B cell (primary cell): ENCODE measurements around the gene KDM7A. TPM values are rescaled to one million over a fixed set of nuclear protein-coding genes. Genes with fewer than 3 reads are reported as not detected.

ENCODE experiments used
- ATAC-seq: fragments of 200-7000 bp; cut with Tn5 transposase; one replicate; pipeline ENCODE4 v1.10.0; 2021; ENCODE audit warnings: low read depth, mild to moderate bottlenecking, moderate number of reproducible peaks, moderate library complexity
- CTCF ChIA-PET: fragments of 350-600 bp; sonication (Branson Sonifier 250); formaldehyde crosslinking; loops from one replicate; lab custom pipeline; 2021; ENCODE audit warnings: antibody characterized with exemption, inconsistent platforms; lab: Charles Lee
- POLR2A ChIA-PET: fragments of 350-600 bp; sonication (Branson Sonifier 250); formaldehyde crosslinking; loops from one replicate; lab custom pipeline; 2021; ENCODE audit warnings: antibody characterized with exemption; lab: Charles Lee
- DNase-seq: peaks from one replicate; pipeline ENCODE4 v3.0.0; 2013
- H2AFZ ChIP-seq: 2 replicates; pipeline ENCODE4 v1.6.1; 2012; ENCODE audit warnings: mild to moderate bottlenecking, low read depth, low read length; ENCODE audit not compliant: insufficient read depth, poor library complexity, severe bottlenecking
- H3K27ac ChIP-seq, 2 donors: 1 replicate in 1 of 2; 2 replicates in 1 of 2; pipeline ENCODE4 v1.5.1; 2012 to 2013; ENCODE audit warnings: low read length in 2 of 2, mild to moderate bottlenecking in 2 of 2, moderate library complexity in 1 of 2
- H3K27me3 ChIP-seq, 4 experiments: fragments of 200-600 bp in 1 of 4; sonication (generic) in 1 of 4; replicated peaks in 1 of 4; 1 replicate in 2 of 4; 2 replicates in 2 of 4; pipeline versions ENCODE4 v1.6.1 to v1.7.0; 2013 to 2016; ENCODE audit warnings: low read length in 3 of 4, mild to moderate bottlenecking in 2 of 4, mixed read lengths in 1 of 4, moderate library complexity in 1 of 4; ENCODE audit not compliant: insufficient read depth in 4 of 4, control insufficient read depth in 3 of 4; ENCODE audit errors: control extremely low read depth in 1 of 4
- H3K36me3 ChIP-seq, 2 experiments: replicated peaks in 1 of 2; 1 replicate in 1 of 2; 2 replicates in 1 of 2; pipeline versions ENCODE4 v1.6.1 to v1.7.1; 2013; ENCODE audit warnings: low read length in 1 of 2; ENCODE audit not compliant: insufficient read depth in 2 of 2, control insufficient read depth in 1 of 2; ENCODE audit errors: control extremely low read depth in 1 of 2, extremely low read depth in 1 of 2
- H3K4me1 ChIP-seq, 2 donors: fragments of 200-600 bp in 1 of 2; sonication (generic) in 1 of 2; 1 replicate in 1 of 2; 2 replicates in 1 of 2; pipeline versions ENCODE4 v1.5.1 to v1.6.1; 2013 to 2017; ENCODE audit warnings: low read length in 2 of 2; ENCODE audit not compliant: control insufficient read depth in 2 of 2, insufficient read depth in 2 of 2
- H3K4me2 ChIP-seq: replicated peaks from 2 replicates; pipeline ENCODE3; 2012; ENCODE audit warnings: mild to moderate bottlenecking, low read depth, low read length; ENCODE audit not compliant: poor library complexity, severe bottlenecking
- H3K4me3 ChIP-seq, 5 experiments: fragments of 200-600 bp in 1 of 5; sonication (generic) in 1 of 5; 1 replicate in 3 of 5; 2 replicates in 2 of 5; pipeline versions ENCODE4 v1.5.1 to v1.7.0; 2011 to 2016; ENCODE audit warnings: low read length in 4 of 5, mild to moderate bottlenecking in 4 of 5, low read depth in 2 of 5, control low read depth in 1 of 5, moderate library complexity in 1 of 5; ENCODE audit not compliant: insufficient read depth in 1 of 5; ENCODE audit errors: control extremely low read depth in 1 of 5, extremely low read depth in 1 of 5
- H3K79me2 ChIP-seq: fragments of 200-600 bp; sonication (generic); one replicate; pipeline ENCODE4 v1.6.0; 2016; ENCODE audit warnings: low read length; ENCODE audit not compliant: control insufficient read depth, insufficient read depth
- H3K9ac ChIP-seq: fragments of 200-600 bp; sonication (generic); 2 replicates; pipeline ENCODE4 v1.6.1; 2017; ENCODE audit warnings: mild to moderate bottlenecking, low read length, moderate library complexity
- H3K9me3 ChIP-seq, 3 donors: one replicate each; pipeline versions ENCODE4 v1.6.1 to v1.7.1; 2013; ENCODE audit warnings: low read length in 2 of 3; ENCODE audit not compliant: control insufficient read depth in 2 of 3, insufficient read depth in 1 of 3; ENCODE audit errors: control extremely low read depth in 1 of 3
- H4K20me1 ChIP-seq: 2 replicates; pipeline ENCODE4 v1.6.0; 2012; ENCODE audit warnings: mild to moderate bottlenecking, low read length; ENCODE audit not compliant: insufficient read depth, control insufficient read depth, poor library complexity, severe bottlenecking
- H3K27ac Mint-ChIP-seq: one replicate; pipeline ENCODE4 v1.8.0; 2021; ENCODE audit warnings: mixed read lengths
- H3K27me3 Mint-ChIP-seq: one replicate; pipeline ENCODE4 v1.8.0; 2021; ENCODE audit warnings: mixed read lengths
- H3K4me1 Mint-ChIP-seq: one replicate; pipeline ENCODE4 v1.8.0; 2021; ENCODE audit warnings: mixed read lengths
- H3K4me3 Mint-ChIP-seq: one replicate; pipeline ENCODE4 v1.8.0; 2021; ENCODE audit warnings: mixed read lengths
- H3K9me3 Mint-ChIP-seq: one replicate; pipeline ENCODE4 v1.8.0; 2022; ENCODE audit warnings: mixed read lengths; ENCODE audit not compliant: insufficient read depth
- CTCF ChIP-seq: fragments of 200-600 bp; IDR thresholded peaks from one replicate; pipeline ENCODE4 v1.8.0; 2022; ENCODE audit warnings: antibody characterized with exemption, mild to moderate bottlenecking
- EZH2 ChIP-seq: IDR thresholded peaks from 2 replicates; pipeline ENCODE4 v1.6.1; 2012; ENCODE audit warnings: borderline replicate concordance, low read depth, mild to moderate bottlenecking, moderate library complexity, low read length; ENCODE audit not compliant: insufficient read depth, poor library complexity, severe bottlenecking
- WGBS: methylation state at CpG from one replicate; pipeline ENCODE4 v1.1.5; 2013; ENCODE audit warnings: missing lambda C conversion rate; ENCODE audit not compliant: insufficient coverage; 5-methylcytosine and 5-hydroxymethylcytosine counted together
- intact Hi-C: fragments of 100-400 bp; cut with micrococcal nuclease; formaldehyde crosslinking; loops from one replicate; pipeline ENCODE4 v1.10.0; 2022
- polyA plus RNA-seq: library from polyadenylated mRNA; depleted of rRNA; stranded (reverse); fragments of >200 nt; gene quantifications from 2 replicates; pipeline ENCODE4 v1.2.3, GENCODE V29; 2012
- total RNA-seq, 2 donors: library from RNA; stranded (reverse); fragments of 120-200 nt in 1 of 2; gene quantifications; 1 replicate in 1 of 2; 2 replicates in 1 of 2; pipeline versions ENCODE4 v1.2.3 to v1.2.4, GENCODE V29; 2013 to 2022

Gene KDM7A
- total and polyA plus RNA-seq, 2 donors (not counting 1 experiment from before 2014, with no cell fraction given) = 16.1 to 50.8 TPM

DNA sequence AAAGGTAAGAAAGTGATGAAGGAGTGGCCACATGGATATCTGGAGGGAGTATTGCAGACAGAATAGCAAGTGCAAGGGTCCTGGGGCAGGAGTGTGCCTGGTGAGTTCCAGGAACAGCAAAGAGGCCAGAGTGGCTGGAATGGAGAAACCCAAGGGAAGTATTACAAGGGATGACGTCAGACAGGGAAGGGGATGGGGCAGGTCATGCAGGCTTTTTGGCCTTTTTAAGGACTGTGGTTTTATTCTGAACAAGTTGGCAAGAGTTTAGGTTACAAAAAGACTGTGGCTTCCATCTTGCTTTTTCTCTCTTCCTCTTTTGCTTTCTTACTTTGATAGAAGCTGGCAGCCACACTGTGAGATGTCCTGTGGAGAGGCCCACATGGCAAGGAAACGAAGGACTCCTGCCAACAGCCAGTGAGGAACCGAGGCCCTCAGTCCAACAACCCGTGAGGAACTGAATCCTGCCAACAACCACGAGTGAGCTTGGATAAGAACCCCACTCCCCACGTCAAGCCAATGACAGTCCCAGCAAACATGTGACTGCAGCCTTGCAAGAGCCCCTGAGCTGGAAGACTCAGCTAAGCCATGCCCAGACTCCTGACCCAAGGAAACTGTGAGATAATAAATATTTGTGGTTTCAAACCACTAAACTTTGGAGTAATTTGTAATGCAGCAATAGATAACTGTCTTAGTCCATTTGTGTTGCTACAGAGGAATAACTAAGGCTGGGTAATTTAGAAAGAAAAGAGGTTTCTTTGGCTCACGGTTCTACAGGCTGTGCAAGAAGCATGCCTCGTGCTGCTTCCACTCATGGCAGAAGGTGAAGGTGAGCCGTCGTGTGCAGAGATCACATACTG is 19.8 kb upstream of the KDM7A start:
- ChIA-PET CTCF (no interaction called here), POLR2A (no interaction called here)
- Histone ChIP-seq H4K20me1 (no peaks in the 10 kb centered on the region), H3K4me3 (no peak overlapping the region), H3K27me3 (no peaks in the 10 kb centered on the region), H3K9ac (no peak overlapping the region), H3K27ac (no peak overlapping the region), H3K79me2 (no peaks in the 10 kb centered on the region), H3K9me3 (peaks cover 0 to 10% (median 0%) of the 10 kb centered on the region in 3 donors), H3K36me3 (no peaks in the 10 kb centered on the region), H3K4me1 (no peaks in the 10 kb centered on the region), H3K4me2 (no peak overlapping the region), H2AFZ (no peak overlapping the region)
- intact Hi-C loops = no loop called here
- H3K27ac Mint-ChIP-seq = no peak overlapping the region
- peaks cover under 1% of the 10 kb centered on the region for H3K27me3 Mint-ChIP-seq
- WGBS = 92% methylated on average over 9 of the region's 10 CpGs
- ATAC-seq (no peak), DNase-seq (no peak)
- H3K4me3 Mint-ChIP-seq = no peak overlapping the region
- peaks cover 4% of the 10 kb centered on the region for H3K9me3 Mint-ChIP-seq
- H3K4me1 Mint-ChIP-seq = peaks cover 2% of the 10 kb centered on the region
- TF ChIP-seq CTCF (no peak), EZH2 (no peak)

GRCh38 chr7:140195859-140196258 is 19.1 kb upstream of the KDM7A start:
- no peak overlapping the region for H3K27ac ChIP-seq
- Mint-ChIP-seq H3K4me1 (peaks cover 2% of the 10 kb centered on the region), H3K4me3 (no peak overlapping the region), H3K27ac (no peak overlapping the region), H3K27me3 (no peaks in the 10 kb centered on the region), H3K9me3 (peaks cover 4% of the 10 kb centered on the region)
- H2AFZ ChIP-seq = no peak overlapping the region
- no CpG with 5 or more reads among the region's 1 CpG for WGBS
- H3K9me3 ChIP-seq = peaks cover 0 to 10% (median 0%) of the 10 kb centered on the region in 3 donors
- H3K4me3 ChIP-seq = no peak overlapping the region
- H3K79me2 ChIP-seq = no peaks in the 10 kb centered on the region
- ATAC-seq (no peak), DNase-seq (no peak)
- TF ChIP-seq CTCF (no peak), EZH2 (no peak)
- no peaks in the 10 kb centered on the region for H3K27me3 ChIP-seq
- no peaks in the 10 kb centered on the region for H3K36me3 ChIP-seq
- H3K4me1 ChIP-seq = no peaks in the 10 kb centered on the region
- no peaks in the 10 kb centered on the region for H4K20me1 ChIP-seq
- ChIA-PET CTCF (no interaction called here), POLR2A (no interaction called here)
- no peak overlapping the region for H3K9ac ChIP-seq
- no peak overlapping the region for H3K4me2 ChIP-seq
- intact Hi-C loops = no loop called here
